Heart left ventricle (tissue), 16 donors: ENCODE results near the gene PLCB1. TPM values are rescaled to one million over a fixed set of nuclear protein-coding genes. Genes with fewer than 3 reads are reported as not detected.

Experiments
- ATAC-seq, 4 donors: fragments of 200-7000 bp; cut with Tn5 transposase; one replicate each; pipeline ENCODE4 v1.9.1; 2020 to 2022; ENCODE audit warnings: moderate library complexity in 4 of 4, mild to moderate bottlenecking in 3 of 4, moderate number of reproducible peaks in 1 of 4
- DNase-seq, 5 donors: peaks; one replicate each; pipeline ENCODE4 v3.0.0-alpha.2; 2020
- H3K27ac ChIP-seq, 12 donors: fragments of 200-600 bp; sonication (generic) in 4 of 12; one replicate each; pipeline versions ENCODE4 v1.5.0 to v1.8.0; 2016 to 2022; ENCODE audit warnings: mild to moderate bottlenecking in 2 of 12
- H3K27me3 ChIP-seq, 9 donors: fragments of 200-600 bp; sonication (generic) in 2 of 9; one replicate each; pipeline versions ENCODE4 v1.5.1 to v1.8.0; 2016 to 2022; ENCODE audit warnings: mild to moderate bottlenecking in 3 of 9
- H3K36me3 ChIP-seq, 9 donors: fragments of 200-600 bp; sonication (generic) in 2 of 9; one replicate each; pipeline versions ENCODE4 v1.5.0 to v1.8.0; 2018 to 2022; ENCODE audit warnings: mild to moderate bottlenecking in 2 of 9
- H3K4me1 ChIP-seq, 12 donors: fragments of 200-600 bp; sonication (generic) in 4 of 12; one replicate each; pipeline versions ENCODE4 v1.5.0 to v1.8.0; 2016 to 2022; ENCODE audit warnings: mild to moderate bottlenecking in 3 of 12
- H3K4me3 ChIP-seq, 12 donors: fragments of 200-600 bp; sonication (generic) in 4 of 12; one replicate each; pipeline versions ENCODE4 v1.5.0 to v1.8.0; 2017 to 2022; ENCODE audit warnings: mild to moderate bottlenecking in 9 of 12, moderate library complexity in 4 of 12
- H3K9me3 ChIP-seq, 12 donors: fragments of 200-600 bp; sonication (generic) in 4 of 12; one replicate each; pipeline versions ENCODE4 v1.5.0 to v1.8.0; 2016 to 2022; ENCODE audit warnings: mild to moderate bottlenecking in 1 of 12
- CTCF ChIP-seq, 12 donors: fragments of 200-600 bp; sonication (generic) in 4 of 12; IDR thresholded peaks; one replicate each; pipeline versions ENCODE4 v1.5.0 to v1.8.0; 2018 to 2022; ENCODE audit warnings: antibody characterized with exemption in 12 of 12, mild to moderate bottlenecking in 5 of 12
- POLR2A ChIP-seq, 2 donors: fragments of 450-650 bp; IDR thresholded peaks; one replicate each; pipeline ENCODE4 v1.6.1; 2017; ENCODE audit warnings: antibody characterized with exemption in 2 of 2, mild to moderate bottlenecking in 2 of 2, moderate library complexity in 2 of 2
- WGBS, 4 donors: extraction: QIAGEN DNeasy Blood & Tissue Kit in 2 of 4; methylation state at CpG; one replicate each; pipeline versions ENCODE4 v1.1.5 to v1.1.7; 2013 to 2018; 5-methylcytosine and 5-hydroxymethylcytosine counted together
- intact Hi-C, 10 donors: fragments of 100-400 bp; cut with DNase I; formaldehyde crosslinking; loops; one replicate each; pipeline versions ENCODE4 v1.11.1 to v1.14.2; 2022
- polyA plus RNA-seq, 2 donors: library from polyadenylated mRNA; stranded (reverse); fragments of 200-250 nt; gene quantifications; one replicate each; pipeline ENCODE4 v1.2.3, GENCODE V29; 2013
- total RNA-seq, 9 donors: library from RNA; depleted of rRNA in 2 of 9; stranded (reverse); fragments of >200 nt in 2 of 9; fragmentation: NEBNext Ultra II Directional in 3 of 9; extraction: Animal tissue kit (Norgen Biotek cat#: 25700) in 3 of 9; gene quantifications; one replicate each; pipeline versions ENCODE4 v1.1.0 to v1.2.4, GENCODE V29; 2016 to 2023
- donor health status: ischemic (EF 13 %, LVEDD 7.1; RV severe dilation, severe dysfunction).
- donor health status: healthy with polysubstance abuse.
- donor health status: DM: no; HTN: yes; CAD: no.
- donor health status: DM: no; HTN: no; CAD: no.
- donor health status: ischemic (EF 25% LVEDD 6.9; RV normal size, moderate dysfunction).
- donor health status: ischemic (EF 25% LVEDD 5.7; RV mildly dilated, moderate dysfunction).
- donor health status: healthy.
- donor health status: DM: yes; HTN: yes; CAD: no.
- donor health status: ischemic (EF 35%, LVEDD 5.7; RV mildly dilated, moderate dysfunction).
- donor health status: nonischemic (EF 11% LVEDD 7.7; RV severe dilation, severe dysfunction).
- donor health status: DM: yes; HTN: yes; CAD: no.
- donor health status: PGD.
- donor health status: ischemic (EF 29% LVEDD 5.4; RV normal size, mild dysfunction).
- donor health status: nonischemic (EF 23%, LVEDD 6.1; RV moderate dilation, normal function).

The PLCB1 gene
- total and polyA plus RNA-seq, 11 donors, result 2.5 to 12.1 (median 7.4) TPM

- ATAC-seq, result no peak
- no peak for DNase-seq
- H3K4me1 ChIP-seq, result peaks cover 0 to 18% (median 0%) of the 10 kb centered on the region in 12 donors
- H3K4me3 ChIP-seq, result no peak overlapping the region
- TF ChIP-seq CTCF (IDR thresholded peaks at IDR 0.05) (no peak), POLR2A (IDR thresholded peaks at IDR 0.05) (no peak)
- intact Hi-C loops, result no loop called here
- H3K27ac ChIP-seq, result no peak overlapping the region
- 53 to 92% (median 62%) methylated on average over 1 of the region's 1 CpG for WGBS, 4 donors
- no peaks in the 10 kb centered on the region for H3K27me3 ChIP-seq
- no peaks in the 10 kb centered on the region for H3K9me3 ChIP-seq
- H3K36me3 ChIP-seq, result no peaks in the 10 kb centered on the region
These were observed 140.7 kb downstream of the PLCB1 start for GRCh38 chr20:8272766-8273165.

- TF ChIP-seq CTCF (IDR thresholded peaks at IDR 0.05) (no peak), POLR2A (IDR thresholded peaks at IDR 0.05) (no peak)
- 83 to 87% (median 85%) methylated on average over 2 of the region's 2 CpGs for WGBS, 4 donors
These were observed 152.8 kb downstream of the PLCB1 start for GRCh38 chr20:8284902-8285301.

GRCh38 chr20:8287340-8287739 is 155.3 kb downstream of the PLCB1 start:
- TF ChIP-seq CTCF (IDR thresholded peaks at IDR 0.05) (no peak), POLR2A (IDR thresholded peaks at IDR 0.05) (no peak)
- Histone ChIP-seq H3K4me3 (no peak overlapping the region), H3K9me3 (peaks cover 0 to 4% (median 0%) of the 10 kb centered on the region in 12 donors), H3K27ac (no peak overlapping the region), H3K4me1 (peaks cover 0 to 4% (median 0%) of the 10 kb centered on the region in 12 donors), H3K27me3 (no peaks in the 10 kb centered on the region), H3K36me3 (no peaks in the 10 kb centered on the region)
- 80 to 85% (median 84%) methylated on average over 5 of the region's 5 CpGs for WGBS, 4 donors
- intact Hi-C loops, result no loop called here
- DNase-seq (no peak), ATAC-seq (no peak)

More at GRCh38 chr20:8284902-8285301, 152.8 kb downstream of the PLCB1 start:
- no peak overlapping the region for H3K27ac ChIP-seq
- no peaks in the 10 kb centered on the region for H3K36me3 ChIP-seq
- DNase-seq (no peak), ATAC-seq (no peak)
- H3K4me3 ChIP-seq, result no peak overlapping the region
- H3K4me1 ChIP-seq, result no peaks in the 10 kb centered on the region
- no peaks in the 10 kb centered on the region for H3K27me3 ChIP-seq
- peaks cover 0 to 4% (median 0%) of the 10 kb centered on the region in 12 donors for H3K9me3 ChIP-seq
- intact Hi-C loops, result no loop called here

- DNase-seq, result no peak
- Histone ChIP-seq H3K4me3 (no peak overlapping the region), H3K9me3 (no peaks in the 10 kb centered on the region), H3K27ac (no peak overlapping the region), H3K27me3 (no peaks in the 10 kb centered on the region), H3K4me1 (peaks cover 0 to 4% (median 0%) of the 10 kb centered on the region in 12 donors), H3K36me3 (no peaks in the 10 kb centered on the region)
- intact Hi-C loops, result no loop called here
- no peak for ATAC-seq
- no peak for TF ChIP-seq CTCF (IDR thresholded peaks at IDR 0.05)
- no peak for TF ChIP-seq POLR2A (IDR thresholded peaks at IDR 0.05)
- 83 to 96% (median 90%) methylated on average over 1 of the region's 1 CpG for WGBS, 4 donors
These were observed 159.1 kb downstream of the PLCB1 start for GRCh38 chr20:8291200-8291599.
